ENCODE data around the gene FGF8. TPM values are rescaled to one million over a fixed set of nuclear protein-coding genes. Genes with fewer than 3 reads are reported as not detected.

FGF8 gene
- total and polyA plus RNA-seq, 2 donors (not counting 3 experiments of a cell fraction or from before 2014, with no cell fraction given) = 0.44 TPM; not detected in 1

DNA sequence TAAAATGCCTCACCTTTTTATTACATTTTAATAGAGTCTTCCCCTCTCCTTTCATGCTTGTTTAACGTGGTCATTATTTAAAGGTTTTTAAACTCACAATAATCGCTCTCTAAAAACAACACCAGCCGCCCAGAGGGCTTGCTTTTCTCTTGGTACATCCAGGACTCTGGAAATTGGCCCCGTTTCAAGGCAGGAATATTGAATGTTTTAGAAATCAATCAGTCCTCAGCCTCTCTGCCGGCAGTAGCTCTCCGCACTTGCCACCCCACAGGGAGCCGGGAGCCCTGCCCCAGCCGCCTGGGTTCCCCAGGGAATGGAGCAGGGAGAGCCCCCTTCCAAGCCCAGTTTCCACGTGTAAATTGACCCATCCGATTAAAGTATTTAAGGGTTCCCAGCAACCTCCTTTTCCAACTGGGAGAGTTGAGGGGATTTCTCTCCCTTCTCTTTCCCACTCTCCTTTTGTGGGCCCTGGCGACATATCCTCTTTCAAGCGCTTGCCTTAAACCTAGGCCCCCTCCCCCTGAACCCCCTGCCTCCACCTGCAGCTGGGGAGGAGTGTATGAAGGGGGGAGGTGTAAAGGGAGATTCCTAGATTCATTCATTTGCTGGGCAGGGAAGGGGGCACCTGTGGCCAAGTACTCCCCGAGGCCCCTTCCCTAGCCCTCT lies 1.9 kb downstream of the FGF8 start:
- Histone ChIP-seq H3K4me1 (ENCODE audit: control insufficient read depth, extremely low read depth, insufficient read depth, low read length) (peaks cover 5% of the 10 kb centered on the region), H3K9me3 (replicated peaks; ENCODE audit: control insufficient read depth, insufficient read depth, low read length) (no peaks in the 10 kb centered on the region), H4K20me1 (replicated peaks; ENCODE audit: control insufficient read depth, extremely low read depth, insufficient read depth, low read length) (no peaks in the 10 kb centered on the region), H3K27ac (ENCODE audit: insufficient read depth, low read depth, low read length) (no peak overlapping the region), H3K9me1 (replicated peaks; ENCODE audit: control insufficient read depth, extremely low read depth, insufficient read depth, low read length) (no peaks in the 10 kb centered on the region), H3K4me3 (replicated peaks in 1 of 3; ENCODE audit: insufficient read depth in 1 of 3, low read depth in 1 of 3, low read length in 3 of 3) (no peak overlapping the region), H3K79me2 (ENCODE audit: control insufficient read depth, insufficient read depth, low read length) (no peaks in the 10 kb centered on the region), H3K9ac (replicated peaks; ENCODE audit: extremely low read depth, insufficient read depth, low read length) (no peak overlapping the region), H3K4me2 (ENCODE audit: insufficient read depth, low read length) (no peak overlapping the region), H2AFZ (ENCODE audit: low read depth, low read length) (no peak overlapping the region), H3K36me3 (ENCODE audit: control insufficient read depth in 2 of 2, extremely low read depth in 1 of 2, insufficient read depth in 2 of 2, low read length in 2 of 2) (no peaks in the 10 kb centered on the region), H3K27me3 (ENCODE audit: control insufficient read depth in 2 of 2, insufficient read depth in 2 of 2, low read length in 2 of 2) (peaks cover 64 to 73% of the 10 kb centered on the region in 2 experiments)
- ChIA-PET POLR2A (no interaction called here), CTCF (interaction anchor here (1.2 to 3.5 kb wide), 6 partner anchors 15 to 560 kb away, joined by 3 to 19 read pairs (median 6); no protein-coding TSS in a partner anchor)
- BruUV-seq (replicated peaks) = no TSS peak
- dilution Hi-C loops (cut with MboI; ENCODE audit: extremely low pct_ligation_motif_present, low sequenced_read_pairs) (no loop called here), intact Hi-C loops (cut with micrococcal nuclease) (no loop called here)
- TF ChIP-seq, protein P1, sequence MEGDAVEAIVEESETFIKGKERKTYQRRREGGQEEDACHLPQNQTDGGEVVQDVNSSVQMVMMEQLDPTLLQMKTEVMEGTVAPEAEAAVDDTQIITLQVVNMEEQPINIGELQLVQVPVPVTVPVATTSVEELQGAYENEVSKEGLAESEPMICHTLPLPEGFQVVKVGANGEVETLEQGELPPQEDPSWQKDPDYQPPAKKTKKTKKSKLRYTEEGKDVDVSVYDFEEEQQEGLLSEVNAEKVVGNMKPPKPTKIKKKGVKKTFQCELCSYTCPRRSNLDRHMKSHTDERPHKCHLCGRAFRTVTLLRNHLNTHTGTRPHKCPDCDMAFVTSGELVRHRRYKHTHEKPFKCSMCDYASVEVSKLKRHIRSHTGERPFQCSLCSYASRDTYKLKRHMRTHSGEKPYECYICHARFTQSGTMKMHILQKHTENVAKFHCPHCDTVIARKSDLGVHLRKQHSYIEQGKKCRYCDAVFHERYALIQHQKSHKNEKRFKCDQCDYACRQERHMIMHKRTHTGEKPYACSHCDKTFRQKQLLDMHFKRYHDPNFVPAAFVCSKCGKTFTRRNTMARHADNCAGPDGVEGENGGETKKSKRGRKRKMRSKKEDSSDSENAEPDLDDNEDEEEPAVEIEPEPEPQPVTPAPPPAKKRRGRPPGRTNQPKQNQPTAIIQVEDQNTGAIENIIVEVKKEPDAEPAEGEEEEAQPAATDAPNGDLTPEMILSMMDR (IDR thresholded peaks at IDR 0.05; ENCODE audit: extremely low read depth in 1 of 2, insufficient read depth in 1 of 2, low read depth in 1 of 2, low read length in 2 of 2) = no peak
- TF ChIP-seq EZH2 (IDR thresholded peaks at IDR 0.05; ENCODE audit: borderline replicate concordance, low read depth, low read length, severe bottlenecking) (no peak), MAX (IDR thresholded peaks at IDR 0.05; ENCODE audit: insufficient read depth, insufficient read length) (no peak), MYC (IDR thresholded peaks at IDR 0.05; ENCODE audit: low read depth, low read length) (no peak), FOS (IDR thresholded peaks at IDR 0.05; ENCODE audit: borderline replicate concordance, insufficient read depth, low read length) (no peak), POLR2AphosphoS5 (IDR thresholded peaks at IDR 0.05; ENCODE audit: insufficient read depth, low read depth, low read length) (no peak), JUN (IDR thresholded peaks at IDR 0.05; ENCODE audit: borderline replicate concordance, insufficient read depth, insufficient read length, low read depth) (no peak)
- no peak for DNase-seq (ENCODE audit: low read depth, low spot score)
- FAIRE-seq = no peak

All from endothelial cell of umbilical vein (primary cell).